Erythroblast (primary cell): ENCODE measurements around the gene TTC28.

ENCODE experiments used
- GATA1 ChIP-seq: IDR thresholded peaks from 2 replicates; pipeline ENCODE4 v1.6.1; 2011; ENCODE audit warnings: low read depth, mild to moderate bottlenecking, control low read depth, low read length, moderate library complexity
- POLR2A ChIP-seq: IDR thresholded peaks from 2 replicates; pipeline ENCODE4 v1.6.1; 2011; ENCODE audit warnings: mild to moderate bottlenecking, low read length

GRCh38 chr22:28474330-28474729 is 205.3 kb downstream of the TTC28 start:
- TF ChIP-seq POLR2A (no peak), GATA1 (no peak)
